GM18526 (cell line): ENCODE results near the gene HSF5.

Source experiments
- POLR2A ChIP-seq: IDR thresholded peaks from 3 replicates; pipeline ENCODE4 v1.6.1; 2011; ENCODE audit not compliant: insufficient read length; ENCODE audit errors: extremely low read depth

HSF5 gene

DNA sequence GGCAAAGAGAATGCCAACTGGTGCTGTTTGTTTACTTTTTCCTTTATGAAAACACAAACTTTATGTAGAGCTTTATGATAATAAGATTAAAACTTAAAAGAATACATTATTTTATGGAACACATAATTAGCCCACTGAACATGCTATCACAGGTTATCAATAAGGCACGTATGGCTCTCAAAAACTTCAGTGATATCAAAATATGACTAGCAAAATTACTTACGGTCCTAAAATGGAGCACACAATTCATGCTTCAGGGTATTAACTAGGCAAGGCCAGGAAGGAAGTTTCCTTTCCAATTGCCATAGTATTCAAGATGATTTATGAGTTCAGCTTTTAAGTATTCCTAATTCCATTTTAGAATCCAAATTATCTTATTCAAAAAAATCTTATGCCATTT lies 74.5 kb downstream of the HSF5 start:
- TF ChIP-seq POLR2A, result no peak

GRCh38 chr17:58412961-58413586 lies 75.1 kb downstream of the HSF5 start:
- no peak for TF ChIP-seq POLR2A

DNA sequence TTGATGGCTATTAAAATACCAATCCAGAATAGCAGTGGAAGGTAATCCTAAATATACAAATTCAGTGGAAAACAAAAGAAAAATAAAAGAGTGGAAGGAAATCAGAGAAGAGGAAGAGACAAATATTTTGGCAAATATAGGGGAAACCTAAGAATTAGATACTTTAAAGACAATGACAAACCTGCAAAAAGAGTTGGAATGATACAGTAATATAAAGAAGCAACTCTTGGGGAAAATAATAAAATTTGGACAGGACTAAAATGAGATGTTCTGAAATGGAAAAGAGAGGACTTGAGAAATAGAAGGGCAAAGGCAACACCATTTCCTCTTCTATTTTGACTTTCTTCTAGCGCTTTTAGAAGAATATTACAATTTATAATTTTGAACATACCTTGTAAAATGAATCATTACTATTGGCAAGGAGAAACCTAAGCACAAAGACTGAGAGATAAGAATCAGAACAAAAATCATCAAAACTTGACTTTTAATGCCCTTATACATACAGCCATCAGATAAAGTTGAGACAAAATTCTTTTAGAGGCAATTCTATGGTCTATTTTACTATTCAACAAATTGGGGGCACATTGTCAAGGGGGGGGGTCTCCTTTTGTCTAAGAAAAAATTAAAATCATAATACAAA lies 76.0 kb downstream of the HSF5 start:
- no peak for TF ChIP-seq POLR2A

GRCh38 chr17:58411408-58411894 lies 76.8 kb downstream of the HSF5 start:
- no peak for TF ChIP-seq POLR2A

- TF ChIP-seq POLR2A, result no peak
Observed at GRCh38 chr17:58410714-58411407, 77.3 kb downstream of the HSF5 start.

GRCh38 chr17:58409432-58409831 lies 78.8 kb downstream of the HSF5 start:
- no peak for TF ChIP-seq POLR2A

DNA sequence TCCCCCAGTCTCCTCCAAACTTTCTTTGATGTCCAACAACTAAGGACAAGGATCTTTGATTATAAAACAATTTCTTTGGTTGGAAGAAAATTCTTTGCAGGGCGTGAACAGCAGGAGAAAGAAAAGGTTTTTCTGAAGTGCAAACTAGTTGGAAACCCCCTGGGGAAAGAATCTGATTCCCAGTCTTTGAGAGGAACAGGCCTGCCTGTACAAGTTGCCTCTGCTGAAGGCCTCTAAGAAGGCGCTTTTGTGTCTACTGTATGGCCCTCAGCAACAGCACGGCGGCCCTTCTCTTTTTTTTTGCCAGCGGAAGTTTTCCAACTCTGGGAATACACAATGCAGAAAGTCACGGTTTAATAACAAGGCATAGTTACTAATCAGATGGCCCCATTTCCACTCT lies 84.9 kb downstream of the HSF5 start:
- no peak for TF ChIP-seq POLR2A

DNA sequence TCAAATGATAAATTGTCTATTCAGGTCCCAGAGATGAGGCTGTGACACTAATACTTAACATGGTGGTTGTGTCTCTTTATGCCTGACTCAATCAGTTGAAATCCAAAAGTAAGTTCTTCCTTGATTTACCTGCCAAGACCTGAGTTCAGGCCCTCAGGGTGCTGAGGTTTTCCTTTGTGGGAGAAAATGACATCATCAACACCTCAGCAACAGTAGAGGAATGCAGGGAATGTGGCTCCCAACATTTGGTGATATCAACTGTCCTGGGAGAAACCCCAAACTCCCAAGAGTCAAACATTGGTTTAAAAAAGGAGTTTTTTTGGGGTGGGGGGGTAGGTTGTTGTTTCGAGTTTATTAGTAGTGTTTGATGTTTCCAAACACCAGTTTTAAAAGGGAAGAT lies 85.5 kb downstream of the HSF5 start:
- TF ChIP-seq POLR2A, result no peak

DNA sequence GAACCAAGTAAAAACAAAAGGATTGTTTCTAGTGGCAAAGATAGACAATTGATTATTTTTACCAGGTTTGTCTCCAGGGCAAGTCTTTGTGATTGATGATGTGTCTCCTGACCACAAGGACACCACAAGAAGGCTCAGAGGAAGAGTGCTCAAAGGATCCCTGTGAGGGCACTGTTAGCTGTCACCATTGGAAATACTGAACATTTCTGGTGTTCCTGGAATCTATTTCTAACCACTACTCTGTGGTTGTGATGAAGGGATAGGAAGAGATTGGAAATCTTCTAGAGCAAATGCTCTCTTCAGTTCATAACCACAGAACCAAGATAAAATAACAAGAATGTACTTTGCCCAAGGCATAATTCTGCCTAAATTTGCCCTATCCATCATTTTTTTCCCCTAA lies 86.2 kb downstream of the HSF5 start:
- no peak for TF ChIP-seq POLR2A

GRCh38 chr17:58401287-58401686 lies 86.9 kb downstream of the HSF5 start:
- TF ChIP-seq POLR2A, result no peak

- no peak for TF ChIP-seq POLR2A
Observed at GRCh38 chr17:58400826-58401225, 87.4 kb downstream of the HSF5 start.

- TF ChIP-seq POLR2A, result no peak
Observed at GRCh38 chr17:58399974-58400373, 88.2 kb downstream of the HSF5 start.

DNA sequence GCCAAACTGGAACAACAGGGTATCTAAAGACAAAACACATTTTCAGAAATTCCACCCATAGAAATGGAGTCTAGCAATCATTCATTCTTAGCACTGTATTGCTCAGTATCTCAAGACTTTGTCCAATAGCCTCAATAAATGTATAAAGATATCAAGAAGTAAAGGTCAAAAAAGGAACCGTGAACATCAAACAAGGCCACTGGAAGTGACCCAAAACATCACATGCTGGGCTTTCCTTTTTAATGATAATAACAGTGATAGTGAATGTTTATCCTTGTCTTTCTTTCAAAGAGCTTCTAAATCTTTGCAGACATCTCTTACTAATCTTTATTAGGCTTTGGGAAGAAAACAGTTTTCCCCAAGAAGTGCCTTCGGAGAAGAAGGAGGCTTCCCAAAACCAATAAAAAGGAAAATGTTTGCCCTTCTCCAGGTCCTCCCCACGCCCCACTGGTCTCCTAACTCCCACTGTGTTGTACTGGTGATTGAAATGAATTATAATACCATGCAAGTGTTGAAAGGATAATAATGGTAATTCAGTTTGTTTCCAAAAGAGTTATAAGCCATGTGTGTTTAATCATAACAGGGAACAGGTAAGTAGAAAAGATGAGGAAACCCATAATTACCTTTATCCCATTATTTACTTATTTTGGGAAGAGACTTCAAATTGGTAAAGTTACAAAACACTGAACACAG lies 89.5 kb downstream of the HSF5 start:
- TF ChIP-seq POLR2A, result no peak

GRCh38 chr17:58396173-58396572 lies 92.0 kb downstream of the HSF5 start:
- TF ChIP-seq POLR2A, result no peak

GRCh38 chr17:58394534-58395223 lies 93.5 kb downstream of the HSF5 start:
- no peak for TF ChIP-seq POLR2A

DNA sequence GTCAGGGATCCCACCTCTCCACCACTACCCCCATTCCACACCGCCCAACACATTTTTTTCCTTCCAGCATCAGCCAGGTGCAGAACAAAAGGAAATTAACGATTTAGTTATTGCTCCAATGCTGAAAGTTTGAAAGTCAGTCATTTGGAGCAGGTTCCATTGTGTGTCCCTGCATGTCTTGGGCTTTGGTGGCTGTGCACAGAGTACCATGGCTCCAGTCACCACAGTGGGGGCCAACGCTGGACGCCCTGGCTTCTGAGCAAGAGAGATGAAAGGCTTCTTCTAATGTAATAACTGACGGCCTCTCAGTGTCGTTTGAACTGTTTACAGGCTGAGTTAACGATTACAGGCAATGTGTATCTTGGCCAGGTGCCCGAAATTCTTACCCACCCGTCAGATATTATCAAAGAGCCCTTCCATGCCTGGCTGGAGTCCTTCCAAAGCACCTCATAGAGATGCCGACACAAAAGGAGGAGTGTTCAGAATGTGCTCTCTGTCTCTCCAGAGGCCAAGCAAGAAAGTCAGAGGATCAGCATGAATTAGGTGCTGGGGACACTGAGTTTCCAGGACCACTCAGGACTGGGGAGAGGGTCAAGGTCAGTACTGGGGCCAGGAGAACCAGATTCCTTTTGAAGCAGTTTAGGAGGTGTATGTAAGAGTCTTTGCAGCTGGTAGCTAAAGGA lies 96.8 kb downstream of the HSF5 start:
- TF ChIP-seq POLR2A, result no peak
